Coronary artery (tissue), 2 donors: Measurements from ENCODE around the gene OLFML3.

Experiments
- DNase-seq: peaks from one replicate; pipeline ENCODE4 v3.0.0-alpha.2; 2017; ENCODE audit warnings: low spot score
- H3K27ac ChIP-seq, 2 donors: fragments of 200-600 bp; sonication (generic); one replicate each; pipeline ENCODE4 v1.5.1; 2016 to 2019
- H3K4me3 ChIP-seq: fragments of 200-600 bp; sonication (generic); 2 replicates; pipeline ENCODE4 v1.5.1; 2016; ENCODE audit warnings: mild to moderate bottlenecking, moderate library complexity
- TF ChIP-seq, protein P1 (sequence below): fragments of 200-600 bp; sonication (generic); IDR thresholded peaks from one replicate; pipeline ENCODE4 v1.5.1; 2019; ENCODE audit warnings: antibody characterized with exemption

The OLFML3 gene

DNA sequence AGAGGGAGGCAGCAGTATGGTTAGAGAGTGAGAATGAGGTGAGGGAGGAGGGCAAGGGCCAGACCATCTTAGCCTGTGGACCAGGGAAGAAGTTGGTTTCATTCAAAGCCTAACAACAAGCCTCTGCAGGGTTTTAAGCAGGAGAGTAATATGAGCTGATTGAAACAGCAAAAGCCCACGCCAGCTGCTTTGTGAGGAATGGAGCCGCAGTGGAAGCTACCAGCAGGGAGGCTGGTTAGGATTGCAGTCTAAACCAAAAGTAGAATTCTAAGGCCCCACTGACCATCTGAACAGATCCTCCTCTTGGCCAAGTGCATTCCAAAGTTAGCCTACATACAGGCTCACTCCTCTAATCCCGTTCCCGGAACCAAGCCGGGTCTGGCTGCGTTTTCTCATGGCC, 44.8 kb downstream of the OLFML3 start:
- Histone ChIP-seq H3K27ac (no peak overlapping the region), H3K4me3 (no peak overlapping the region)
- TF ChIP-seq, protein P1, sequence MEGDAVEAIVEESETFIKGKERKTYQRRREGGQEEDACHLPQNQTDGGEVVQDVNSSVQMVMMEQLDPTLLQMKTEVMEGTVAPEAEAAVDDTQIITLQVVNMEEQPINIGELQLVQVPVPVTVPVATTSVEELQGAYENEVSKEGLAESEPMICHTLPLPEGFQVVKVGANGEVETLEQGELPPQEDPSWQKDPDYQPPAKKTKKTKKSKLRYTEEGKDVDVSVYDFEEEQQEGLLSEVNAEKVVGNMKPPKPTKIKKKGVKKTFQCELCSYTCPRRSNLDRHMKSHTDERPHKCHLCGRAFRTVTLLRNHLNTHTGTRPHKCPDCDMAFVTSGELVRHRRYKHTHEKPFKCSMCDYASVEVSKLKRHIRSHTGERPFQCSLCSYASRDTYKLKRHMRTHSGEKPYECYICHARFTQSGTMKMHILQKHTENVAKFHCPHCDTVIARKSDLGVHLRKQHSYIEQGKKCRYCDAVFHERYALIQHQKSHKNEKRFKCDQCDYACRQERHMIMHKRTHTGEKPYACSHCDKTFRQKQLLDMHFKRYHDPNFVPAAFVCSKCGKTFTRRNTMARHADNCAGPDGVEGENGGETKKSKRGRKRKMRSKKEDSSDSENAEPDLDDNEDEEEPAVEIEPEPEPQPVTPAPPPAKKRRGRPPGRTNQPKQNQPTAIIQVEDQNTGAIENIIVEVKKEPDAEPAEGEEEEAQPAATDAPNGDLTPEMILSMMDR: no peak
- DNase-seq: no peak

DNA sequence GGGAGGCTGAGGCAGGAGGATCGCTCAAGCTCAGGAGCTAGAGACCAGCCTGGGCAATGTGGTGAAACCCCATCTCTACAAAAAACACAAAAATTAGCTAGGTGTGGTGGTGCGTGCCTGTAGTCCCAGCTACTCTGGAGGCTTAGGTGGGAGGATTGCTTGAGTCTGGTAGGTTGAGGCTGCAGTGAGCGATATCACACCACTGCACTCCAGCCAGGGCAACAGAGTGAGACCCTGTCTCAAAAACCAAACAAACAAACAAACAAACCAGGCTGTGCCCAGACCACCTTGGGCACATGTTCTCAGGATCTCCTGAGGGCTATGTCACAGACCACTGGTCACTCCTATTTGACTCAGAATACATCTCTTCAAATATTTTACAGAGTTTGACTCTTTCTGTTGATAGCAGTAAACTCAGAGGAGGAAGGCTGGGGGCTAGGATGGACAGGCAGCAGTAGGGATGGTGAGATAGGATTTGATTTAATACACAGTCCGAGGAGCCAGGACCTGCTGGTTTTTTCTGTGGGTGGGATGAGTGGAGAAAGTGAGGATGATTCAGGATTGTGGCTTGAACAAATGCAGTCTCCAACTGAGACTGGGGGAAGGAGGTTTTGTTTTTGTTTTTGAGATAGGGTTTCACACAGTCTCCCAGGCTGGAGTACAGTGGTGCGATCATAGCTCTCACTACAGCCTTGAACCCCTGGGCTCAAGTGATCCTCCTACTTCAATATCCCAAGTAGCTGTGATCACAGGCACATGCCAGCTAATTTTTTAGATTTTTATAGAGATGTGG, 46.5 kb downstream of the OLFML3 start:
- no peak for DNase-seq
- H3K4me3 ChIP-seq: no peak overlapping the region
- H3K27ac ChIP-seq: no peak overlapping the region
- TF ChIP-seq, protein P1: no peak

DNA sequence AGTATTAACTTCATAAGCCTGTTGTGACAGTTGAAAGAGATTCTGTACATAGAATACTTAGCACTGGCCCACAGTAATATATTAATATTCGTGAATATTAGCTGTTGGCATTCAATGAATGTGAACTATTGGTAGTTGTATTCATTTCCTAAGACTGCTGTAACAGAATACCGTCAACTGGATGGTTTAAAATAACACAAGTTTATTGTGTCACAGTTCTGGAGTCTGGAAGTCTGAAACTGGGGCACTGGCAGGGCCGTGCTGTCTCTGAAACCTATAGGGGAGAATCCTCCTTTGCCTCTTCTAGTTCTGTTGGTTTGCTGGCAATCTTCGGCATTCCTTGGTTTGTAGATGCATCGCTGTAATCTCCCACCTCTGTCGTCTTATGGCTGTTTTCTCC, 47.5 kb downstream of the OLFML3 start:
- no peak overlapping the region for H3K4me3 ChIP-seq
- no peak for DNase-seq
- H3K27ac ChIP-seq: no peak overlapping the region
- TF ChIP-seq, protein P1: no peak
